ENCODE measurements around the gene LRRC28.

LRRC28 gene

DNA sequence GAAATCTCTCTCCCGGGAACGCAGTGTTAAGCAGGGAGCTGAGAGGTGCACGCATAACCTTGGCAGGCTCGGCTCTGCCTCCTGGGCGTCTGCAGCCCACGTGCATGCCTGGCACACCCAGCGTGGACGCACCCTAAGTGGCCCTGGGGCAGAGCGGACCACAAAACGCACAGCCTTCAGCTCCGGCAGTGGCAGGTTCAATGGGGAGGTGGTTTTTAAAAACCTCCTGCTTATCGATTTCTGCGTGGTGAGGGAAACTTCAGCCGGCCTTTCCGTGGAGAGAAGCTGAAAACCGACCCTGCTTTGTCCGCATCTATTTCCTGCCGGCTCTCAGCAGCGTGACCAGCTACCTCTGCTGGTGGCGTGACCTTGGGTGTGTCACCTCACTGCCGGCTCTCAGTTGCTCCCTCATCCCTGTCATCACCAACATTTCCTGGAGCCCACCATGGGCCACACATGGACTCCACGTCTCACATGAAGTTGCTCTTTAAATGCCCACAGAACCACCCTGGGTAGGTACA is 179.7 kb downstream of the LRRC28 start:
- no peaks in the 10 kb centered on the region for H3K27me3 ChIP-seq (ENCODE audit: insufficient read depth, poor library complexity, severe bottlenecking)
- H3K4me3 ChIP-seq (replicated peaks; ENCODE audit: insufficient read depth, low read length): no peak overlapping the region
- DNase-seq (ENCODE audit: low read depth in 1 of 2, low spot score in 1 of 2): no peak
- no peak overlapping the region for H3K27ac ChIP-seq (replicated peaks)
- TF ChIP-seq REST (IDR thresholded peaks at IDR 0.05; ENCODE audit: insufficient replicate concordance, low read depth) (no peak), GABPA (IDR thresholded peaks at IDR 0.05; ENCODE audit: low read depth) (no peak), POLR2AphosphoS5 (IDR thresholded peaks at IDR 0.05; ENCODE audit: low read depth) (no peak)
- TF ChIP-seq, protein P1, sequence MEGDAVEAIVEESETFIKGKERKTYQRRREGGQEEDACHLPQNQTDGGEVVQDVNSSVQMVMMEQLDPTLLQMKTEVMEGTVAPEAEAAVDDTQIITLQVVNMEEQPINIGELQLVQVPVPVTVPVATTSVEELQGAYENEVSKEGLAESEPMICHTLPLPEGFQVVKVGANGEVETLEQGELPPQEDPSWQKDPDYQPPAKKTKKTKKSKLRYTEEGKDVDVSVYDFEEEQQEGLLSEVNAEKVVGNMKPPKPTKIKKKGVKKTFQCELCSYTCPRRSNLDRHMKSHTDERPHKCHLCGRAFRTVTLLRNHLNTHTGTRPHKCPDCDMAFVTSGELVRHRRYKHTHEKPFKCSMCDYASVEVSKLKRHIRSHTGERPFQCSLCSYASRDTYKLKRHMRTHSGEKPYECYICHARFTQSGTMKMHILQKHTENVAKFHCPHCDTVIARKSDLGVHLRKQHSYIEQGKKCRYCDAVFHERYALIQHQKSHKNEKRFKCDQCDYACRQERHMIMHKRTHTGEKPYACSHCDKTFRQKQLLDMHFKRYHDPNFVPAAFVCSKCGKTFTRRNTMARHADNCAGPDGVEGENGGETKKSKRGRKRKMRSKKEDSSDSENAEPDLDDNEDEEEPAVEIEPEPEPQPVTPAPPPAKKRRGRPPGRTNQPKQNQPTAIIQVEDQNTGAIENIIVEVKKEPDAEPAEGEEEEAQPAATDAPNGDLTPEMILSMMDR (IDR thresholded peaks at IDR 0.05; ENCODE audit: insufficient read depth, low read length): no peak

DNA sequence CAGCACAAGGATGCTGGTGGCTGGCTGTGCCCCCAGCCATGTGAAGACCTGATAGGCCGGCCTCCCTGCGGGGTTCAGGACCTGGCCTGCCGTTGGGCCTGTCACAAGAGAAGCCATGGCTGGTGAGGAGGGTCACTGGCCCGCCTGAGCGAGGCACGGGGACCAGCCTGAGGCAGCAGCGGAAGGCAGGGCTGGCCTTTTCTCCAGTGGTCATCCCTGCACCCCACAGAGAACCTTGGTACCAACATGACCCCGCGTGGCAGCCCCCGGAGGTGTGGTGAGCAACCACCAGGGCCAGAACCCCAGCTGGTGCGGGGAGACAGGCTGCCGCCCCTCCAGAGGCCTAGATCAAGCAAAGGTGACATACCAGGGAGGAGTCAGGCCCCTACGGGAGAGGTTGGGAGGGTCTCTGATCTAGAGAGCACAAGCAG is 180.4 kb downstream of the LRRC28 start:
- TF ChIP-seq POLR2AphosphoS5 (IDR thresholded peaks at IDR 0.05; ENCODE audit: low read depth): no peak
- TF ChIP-seq, protein P1 (IDR thresholded peaks at IDR 0.05; ENCODE audit: insufficient read depth, low read length): no peak
- no peak for TF ChIP-seq REST (IDR thresholded peaks at IDR 0.05; ENCODE audit: insufficient replicate concordance, low read depth)
- TF ChIP-seq SPI1 (IDR thresholded peaks at IDR 0.05; ENCODE audit: borderline replicate concordance, low read depth): no peak
- no peak for TF ChIP-seq GABPA (IDR thresholded peaks at IDR 0.05; ENCODE audit: low read depth)
- no peak overlapping the region for H3K4me3 ChIP-seq (replicated peaks; ENCODE audit: insufficient read depth, low read length)
- no peak for DNase-seq (ENCODE audit: low read depth in 1 of 2, low spot score in 1 of 2)
- no peak overlapping the region for H3K27ac ChIP-seq (replicated peaks)
- no peaks in the 10 kb centered on the region for H3K27me3 ChIP-seq (ENCODE audit: insufficient read depth, poor library complexity, severe bottlenecking)

DNA sequence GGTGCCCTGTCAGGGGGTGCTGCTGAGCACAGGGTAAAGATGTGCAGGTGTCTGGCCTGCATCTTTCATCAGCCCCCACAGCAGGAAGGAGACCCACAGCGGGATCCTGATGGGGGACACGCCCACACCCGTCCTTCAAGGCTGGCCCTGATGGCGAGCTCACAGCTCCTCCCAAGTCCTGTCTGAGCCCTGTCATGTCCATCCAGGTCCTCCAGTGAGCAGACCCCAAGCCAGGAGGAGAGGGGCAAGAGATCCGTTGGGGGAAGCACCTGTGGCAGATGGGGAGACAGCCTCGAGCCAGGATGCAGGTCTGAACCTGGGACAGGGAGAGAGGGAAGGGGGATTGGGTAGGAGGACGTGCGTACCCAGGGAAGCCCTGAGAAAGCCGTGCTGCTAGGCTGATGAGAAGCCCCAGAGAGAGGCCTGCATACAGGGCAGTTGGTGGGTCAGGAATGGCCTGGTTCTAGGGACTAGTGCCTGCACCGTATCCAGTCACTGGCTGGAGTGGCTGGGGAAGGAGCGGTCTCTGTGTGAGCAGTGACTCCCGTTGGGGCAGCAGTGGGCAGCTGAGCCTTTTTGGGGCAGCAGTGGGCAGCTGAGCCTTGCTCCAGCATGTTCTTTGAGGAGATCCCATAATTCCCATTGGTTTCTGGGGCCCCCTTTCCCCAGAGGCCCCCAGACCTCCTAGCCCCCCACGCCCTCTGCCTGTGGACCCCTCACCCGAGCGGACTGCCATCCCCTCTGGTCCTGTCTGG is 181.2 kb downstream of the LRRC28 start:
- DNase-seq (ENCODE audit: low read depth in 1 of 2, low spot score in 1 of 2): no peak
- Histone ChIP-seq H3K4me3 (replicated peaks; ENCODE audit: insufficient read depth, low read length) (no peak overlapping the region), H3K27me3 (ENCODE audit: insufficient read depth, poor library complexity, severe bottlenecking) (no peaks in the 10 kb centered on the region), H3K27ac (replicated peaks) (no peak overlapping the region)
- TF ChIP-seq SPI1 (IDR thresholded peaks at IDR 0.05; ENCODE audit: borderline replicate concordance, low read depth) (no peak), POLR2AphosphoS5 (IDR thresholded peaks at IDR 0.05; ENCODE audit: low read depth) (no peak), GABPA (IDR thresholded peaks at IDR 0.05; ENCODE audit: low read depth) (no peak), REST (IDR thresholded peaks at IDR 0.05; ENCODE audit: insufficient replicate concordance, low read depth) (no peak)
- TF ChIP-seq, protein P1 (IDR thresholded peaks at IDR 0.05; ENCODE audit: insufficient read depth, low read length): no peak
